GM18526 (cell line): ENCODE measurements around the gene DGAT2L6.

ENCODE experiments used
- POLR2A ChIP-seq: IDR thresholded peaks from 3 replicates; pipeline ENCODE4 v1.6.1; 2011; ENCODE audit not compliant: insufficient read length; ENCODE audit errors: extremely low read depth

Gene DGAT2L6

DNA sequence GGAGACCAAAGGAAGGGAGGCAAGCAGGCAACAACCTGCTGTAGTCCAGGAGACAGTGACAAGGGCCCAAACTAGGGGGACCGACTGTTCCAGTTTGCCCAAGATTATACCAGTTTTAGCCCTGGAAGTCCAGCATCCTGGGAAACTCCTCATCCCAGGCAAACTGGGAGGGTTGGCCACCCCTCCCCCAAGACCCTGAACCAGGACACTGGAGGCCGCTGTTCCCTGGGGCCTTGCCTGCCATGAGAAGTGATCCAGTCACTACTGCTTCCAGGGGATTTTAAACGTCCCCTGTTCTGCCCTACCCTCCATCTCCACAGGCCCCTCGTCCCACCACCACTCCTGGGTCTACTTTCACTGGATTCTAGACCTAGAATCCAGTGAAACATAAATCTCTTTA is 4.3 kb upstream of the DGAT2L6 start:
- no peak for TF ChIP-seq POLR2A

DNA sequence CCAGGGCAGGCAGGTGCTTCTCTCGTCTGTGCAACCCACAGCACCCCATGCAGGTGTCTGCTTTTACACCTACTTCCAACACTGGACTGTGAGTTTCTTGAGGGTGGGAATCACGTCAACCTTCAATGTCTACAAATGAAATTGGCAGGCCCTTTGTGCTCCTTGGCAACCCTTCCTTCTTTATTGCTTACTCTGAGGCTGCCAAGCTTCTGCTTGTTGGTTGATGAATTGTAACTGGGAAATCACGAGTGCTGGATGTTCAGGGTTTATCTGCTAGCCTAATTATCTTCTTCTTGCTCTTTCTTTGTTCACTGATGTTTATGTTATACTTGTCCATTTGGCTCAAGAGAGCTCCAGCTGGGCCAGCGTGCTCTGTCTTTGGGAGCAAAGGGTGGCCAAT is 2.5 kb upstream of the DGAT2L6 start:
- TF ChIP-seq POLR2A, result no peak

DNA sequence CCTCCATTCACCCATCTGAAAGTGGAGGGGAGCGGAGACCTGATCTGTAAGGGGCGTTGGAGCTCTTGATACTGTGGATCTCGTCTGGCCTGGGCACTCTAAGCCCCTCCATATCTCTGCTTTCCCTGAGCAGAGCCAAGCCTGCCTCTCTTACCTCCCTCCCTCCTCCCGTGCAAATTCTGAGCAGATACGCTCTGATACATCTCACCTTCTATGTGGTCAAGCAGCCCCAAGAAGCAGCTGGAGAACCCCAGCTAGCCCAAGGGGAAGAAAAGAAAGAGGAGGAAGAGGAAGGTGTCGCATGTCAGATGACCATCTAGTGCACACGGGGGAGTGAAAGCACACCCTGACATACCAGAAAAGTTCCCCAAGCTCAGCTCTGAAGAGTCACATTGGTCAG is 1.9 kb upstream of the DGAT2L6 start:
- no peak for TF ChIP-seq POLR2A

DNA sequence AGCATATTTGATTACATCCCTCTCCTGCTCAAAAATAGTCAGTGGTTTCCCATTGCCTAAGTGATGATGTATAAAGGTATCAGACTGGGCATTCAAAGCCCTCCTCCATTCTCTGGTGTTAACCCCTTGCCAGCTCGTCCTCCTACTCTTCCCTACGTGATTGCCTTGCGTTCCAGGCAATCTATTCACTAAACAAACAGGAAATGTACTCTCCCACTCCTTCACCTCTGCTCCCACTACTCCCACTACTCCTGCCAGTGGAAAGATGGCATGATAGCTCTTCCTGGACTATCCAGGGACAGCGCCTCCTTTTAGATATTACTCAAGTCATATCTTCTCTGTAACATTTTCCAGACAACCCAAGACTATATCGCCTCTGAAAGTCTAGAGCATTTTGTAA is 5.8 kb downstream of the DGAT2L6 start:
- TF ChIP-seq POLR2A, result no peak

DNA sequence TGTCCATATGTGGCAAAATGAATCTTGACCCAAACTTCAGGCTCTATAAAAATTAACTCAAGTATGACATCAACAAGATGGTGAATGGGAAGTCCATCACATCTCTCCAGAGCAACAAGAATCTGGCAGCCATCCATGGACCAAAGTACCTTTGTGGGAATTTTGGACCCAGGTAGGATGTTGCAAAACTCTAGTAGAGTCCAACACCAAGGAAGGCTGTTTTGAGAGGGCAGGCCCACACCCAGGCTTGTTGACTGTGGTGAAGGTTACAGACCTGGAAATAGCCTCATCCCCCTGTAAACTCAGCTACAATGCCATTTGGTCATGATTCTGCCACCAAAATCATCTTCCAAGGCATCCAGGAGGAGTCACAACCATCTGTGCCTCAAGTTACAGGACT is 12.9 kb downstream of the DGAT2L6 start:
- TF ChIP-seq POLR2A, result no peak

DNA sequence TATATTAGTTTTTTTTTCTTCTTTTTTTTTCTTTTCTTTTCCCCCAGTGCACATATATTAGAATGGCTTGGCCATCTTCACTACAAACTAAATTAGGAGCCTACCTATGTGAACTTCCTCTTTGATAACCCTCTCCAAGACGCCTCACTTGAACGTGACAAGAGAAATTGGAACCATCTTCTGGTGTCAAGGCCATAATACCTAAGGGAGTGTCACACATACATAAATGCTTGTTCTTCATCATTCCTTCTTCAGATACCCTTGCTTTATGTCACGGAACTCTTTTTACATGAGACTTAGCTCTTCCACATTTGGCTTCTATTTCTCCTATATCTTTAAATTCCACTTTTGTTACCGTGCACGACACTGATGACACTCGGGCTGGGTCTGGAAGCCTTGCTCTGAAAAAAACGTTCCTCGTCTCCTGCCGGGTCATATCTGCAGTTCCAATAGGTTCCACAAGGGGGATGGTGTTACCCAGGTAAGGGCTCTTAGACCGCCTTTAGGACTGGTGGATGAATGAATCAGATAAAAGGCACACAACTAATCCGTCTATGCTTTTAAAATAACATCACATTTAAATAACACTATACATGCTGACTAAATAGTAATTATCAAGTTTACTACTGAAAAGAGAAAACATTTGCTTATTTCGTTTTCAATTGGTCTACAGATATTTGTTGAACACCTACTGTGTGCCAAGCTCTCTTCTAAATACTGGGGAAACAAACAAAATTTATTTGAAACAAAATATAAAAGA is 19.9 kb downstream of the DGAT2L6 start:
- no peak for TF ChIP-seq POLR2A

DNA sequence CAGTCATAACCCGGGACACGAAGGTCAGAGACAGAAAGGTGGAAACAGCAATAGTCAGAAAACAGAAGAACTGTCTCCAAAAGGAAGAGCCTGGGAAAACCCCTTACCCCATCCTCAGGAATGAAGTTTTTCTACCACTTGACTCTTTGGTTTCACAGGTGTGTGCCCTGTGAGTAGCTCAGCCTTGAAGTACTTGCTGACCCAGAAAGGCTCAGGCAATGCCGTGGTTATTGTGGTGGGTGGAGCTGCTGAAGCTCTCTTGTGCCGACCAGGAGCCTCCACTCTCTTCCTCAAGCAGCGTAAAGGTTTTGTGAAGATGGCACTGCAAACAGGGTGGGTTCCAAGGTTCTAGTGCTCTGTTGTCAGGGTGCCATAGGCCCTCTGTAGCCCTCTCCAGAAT is 24.4 kb downstream of the DGAT2L6 start:
- no peak for TF ChIP-seq POLR2A

DNA sequence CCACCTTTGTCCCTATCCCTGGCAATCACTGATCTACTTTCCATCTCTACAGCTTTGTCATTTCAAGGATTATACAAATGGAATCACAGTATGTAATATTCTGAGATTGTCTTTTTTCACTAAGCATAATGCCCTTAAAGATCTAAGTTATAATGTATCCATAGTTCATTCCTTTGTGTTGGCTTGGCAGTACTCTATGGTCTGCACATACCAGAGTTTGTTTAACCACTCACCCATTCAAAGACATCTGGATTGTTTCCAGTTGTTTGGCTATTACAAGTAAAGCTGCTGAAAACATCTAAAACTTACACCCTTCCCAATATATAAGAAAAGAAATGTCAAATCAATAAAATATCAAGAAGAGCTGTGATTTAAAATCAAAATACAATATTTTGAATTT is 31.2 kb downstream of the DGAT2L6 start:
- no peak for TF ChIP-seq POLR2A

DNA sequence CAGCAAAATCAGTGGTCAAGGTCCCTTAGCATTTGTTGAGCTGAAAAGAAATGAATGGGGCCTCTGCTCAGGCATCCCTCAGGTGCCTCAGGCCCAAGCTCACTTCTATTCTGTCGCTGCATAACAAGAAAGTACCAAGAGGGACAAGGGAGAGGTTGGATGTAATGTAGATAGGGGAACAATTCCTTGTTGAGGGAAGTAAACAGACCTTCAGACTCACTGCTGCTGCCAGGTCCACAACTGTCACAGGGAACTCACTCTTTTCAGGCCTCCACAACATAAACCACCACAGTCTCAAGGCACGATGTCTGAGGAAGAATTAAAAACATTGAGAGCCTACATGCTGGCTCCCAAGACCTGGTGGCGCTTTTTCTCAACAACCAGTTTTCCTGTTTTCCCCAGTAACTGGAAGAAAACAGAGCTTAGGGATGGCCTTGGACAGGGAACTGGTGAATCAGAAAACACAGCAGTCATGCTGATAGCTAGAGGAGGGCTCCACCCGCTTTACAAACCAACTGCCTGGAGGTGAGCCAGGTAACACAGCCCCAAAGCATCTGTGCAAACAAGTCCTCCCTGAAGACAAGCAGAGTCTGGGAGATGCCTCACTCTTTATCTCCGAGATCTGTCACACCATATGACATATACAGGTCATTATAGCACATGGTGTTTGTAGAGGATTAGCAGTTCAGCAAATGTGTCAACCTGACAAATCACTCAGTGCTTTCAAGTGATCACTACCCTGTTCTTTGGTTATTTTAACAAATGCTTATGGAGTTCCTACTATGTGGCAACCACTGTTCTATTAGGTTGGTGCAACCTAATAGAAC is 42.9 kb downstream of the DGAT2L6 start:
- no peak for TF ChIP-seq POLR2A

DNA sequence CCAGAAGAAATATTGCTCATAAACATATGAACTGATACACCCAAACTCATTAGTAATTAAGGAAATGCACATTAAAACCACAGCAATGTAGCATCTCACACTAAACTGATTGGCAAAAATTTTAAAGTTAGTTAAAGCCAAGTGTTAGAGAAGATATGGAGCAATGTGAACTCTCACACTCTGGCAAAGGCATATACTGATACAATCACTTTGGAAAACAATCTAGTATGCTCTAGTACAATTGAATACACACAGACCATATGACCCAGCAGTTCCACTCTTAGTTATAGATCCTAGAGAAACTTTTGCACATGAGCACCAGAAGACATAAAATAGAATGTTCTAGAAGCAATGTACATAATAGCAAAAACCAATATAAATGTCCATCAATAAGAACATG is 48.8 kb downstream of the DGAT2L6 start:
- TF ChIP-seq POLR2A, result no peak

DNA sequence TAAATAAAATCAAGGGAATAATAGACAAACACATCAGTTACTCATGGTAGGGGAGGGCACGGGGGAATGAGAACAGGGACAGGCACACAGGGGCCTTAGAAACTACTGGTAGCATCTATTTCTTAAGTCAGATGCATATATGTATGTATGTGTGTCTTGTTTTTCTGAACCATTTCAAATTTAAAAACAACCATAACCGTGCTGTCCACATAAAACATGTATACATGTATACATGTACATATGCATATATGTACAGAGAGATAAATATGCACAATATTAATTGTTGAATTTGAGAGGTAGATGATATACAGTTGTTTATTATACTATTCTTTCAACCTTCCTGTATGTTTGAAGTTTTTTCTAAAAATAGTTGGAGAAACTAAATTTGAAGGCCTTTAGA is 49.4 kb downstream of the DGAT2L6 start:
- TF ChIP-seq POLR2A, result no peak

DNA sequence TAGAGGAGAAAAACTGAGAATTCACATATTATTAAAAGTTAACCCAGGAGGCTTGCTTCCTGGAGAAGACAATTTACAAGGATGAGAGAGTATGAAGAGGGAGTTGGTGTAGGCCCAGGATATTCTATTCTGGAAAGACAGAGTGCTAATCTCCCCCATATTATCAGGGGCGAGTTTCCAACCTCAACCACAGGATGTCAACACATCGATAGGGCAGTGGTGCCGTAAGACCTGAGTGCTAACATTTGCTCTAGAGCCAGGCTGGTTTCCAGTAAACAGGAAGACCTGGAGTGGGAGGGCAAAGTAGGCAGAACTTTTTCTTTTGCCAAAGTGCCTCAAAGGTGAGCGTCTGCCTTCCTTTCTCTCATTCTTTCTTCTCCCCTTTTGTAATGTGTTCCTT is 54.4 kb downstream of the DGAT2L6 start:
- no peak for TF ChIP-seq POLR2A

DNA sequence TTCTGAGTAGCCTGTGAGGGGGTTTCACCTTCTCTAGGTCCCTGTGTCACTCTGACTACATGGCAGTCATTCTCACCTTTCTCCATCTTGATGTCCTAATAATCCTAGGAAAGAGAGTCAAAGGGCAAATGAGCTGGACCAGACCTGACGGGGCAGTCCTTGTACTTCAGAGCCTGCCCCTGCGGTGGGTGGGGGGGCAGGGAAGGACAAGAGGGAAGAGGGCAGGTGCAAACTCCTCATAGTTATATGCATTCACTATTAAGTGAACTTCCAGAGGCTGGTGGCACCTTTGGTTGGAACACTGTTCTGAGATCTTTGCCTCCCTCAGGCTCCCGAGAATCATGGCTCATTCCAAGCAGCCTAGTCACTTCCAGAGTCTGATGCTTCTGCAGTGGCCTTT is 57.1 kb downstream of the DGAT2L6 start, which contains the start of gene AWAT1:
Gene AWAT1, plus strand, starts transcription at position 301 of the 400 bp plus-strand sequence. Its CDS starts 41 bp downstream, at position 342.
- TF ChIP-seq POLR2A, result no peak

DNA sequence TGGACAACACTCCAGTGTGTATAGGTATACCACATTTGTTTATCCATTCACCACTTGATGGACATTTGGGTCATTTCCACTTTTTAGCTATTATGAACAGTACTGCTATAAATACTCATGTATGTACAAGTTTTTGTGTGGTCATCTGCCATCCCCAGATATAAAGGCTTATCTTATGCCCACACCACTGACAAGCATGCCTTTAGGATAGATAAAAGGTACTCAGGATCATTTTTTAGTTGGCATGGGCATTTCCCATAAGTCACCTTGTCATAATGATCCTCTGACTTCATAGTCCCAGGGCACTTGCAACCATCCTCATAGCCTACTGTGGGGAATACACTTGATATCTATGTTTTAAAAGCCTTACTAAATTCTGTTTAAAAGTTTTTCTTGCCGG is 63.5 kb downstream of the DGAT2L6 start:
- no peak for TF ChIP-seq POLR2A

DNA sequence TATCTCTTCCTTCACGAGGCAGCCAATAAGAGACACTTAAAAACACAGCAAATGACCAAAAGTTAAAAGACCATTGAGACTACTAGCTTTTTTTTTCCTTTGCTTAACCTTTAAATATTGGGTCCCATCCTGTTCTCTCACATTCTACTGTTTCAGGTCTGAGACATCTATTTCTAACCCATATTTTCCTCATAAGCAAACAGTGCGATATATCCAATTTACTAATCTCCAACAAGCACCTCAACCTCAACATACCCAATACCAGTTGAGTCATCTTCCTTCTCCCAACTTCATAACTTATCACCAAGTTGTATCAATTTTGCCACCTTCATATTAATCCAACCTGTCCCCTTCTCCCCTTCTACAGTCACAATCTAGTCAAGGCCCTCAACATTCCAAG is 64.2 kb downstream of the DGAT2L6 start:
- TF ChIP-seq POLR2A, result no peak

DNA sequence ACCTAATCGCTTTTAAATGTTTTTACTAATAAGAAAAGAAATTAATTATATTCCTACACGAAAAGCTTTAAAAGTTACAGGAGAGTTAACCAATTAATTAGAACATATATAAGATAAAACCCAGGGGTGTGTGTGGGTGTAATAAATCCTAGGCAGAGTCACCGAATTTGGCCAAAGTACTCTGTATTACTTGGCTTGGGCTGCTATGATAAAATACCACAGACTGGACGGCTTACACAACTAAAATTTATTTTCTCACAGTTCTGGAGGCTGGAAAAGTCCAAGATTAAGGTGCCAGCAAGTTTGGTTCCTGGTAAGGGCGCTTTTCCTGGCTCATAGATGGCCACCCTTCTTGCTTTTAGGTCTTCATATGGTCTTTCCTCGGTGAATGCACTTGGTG is 67.6 kb downstream of the DGAT2L6 start:
- TF ChIP-seq POLR2A, result no peak
